ENCODE data around the gene TEDC1.
"Not testable (repeated sequence)": the region's sequence is repeated elsewhere in the genome, so short reads cannot be mapped to it uniquely, and the experiment has no call there.

The TEDC1 gene

DNA sequence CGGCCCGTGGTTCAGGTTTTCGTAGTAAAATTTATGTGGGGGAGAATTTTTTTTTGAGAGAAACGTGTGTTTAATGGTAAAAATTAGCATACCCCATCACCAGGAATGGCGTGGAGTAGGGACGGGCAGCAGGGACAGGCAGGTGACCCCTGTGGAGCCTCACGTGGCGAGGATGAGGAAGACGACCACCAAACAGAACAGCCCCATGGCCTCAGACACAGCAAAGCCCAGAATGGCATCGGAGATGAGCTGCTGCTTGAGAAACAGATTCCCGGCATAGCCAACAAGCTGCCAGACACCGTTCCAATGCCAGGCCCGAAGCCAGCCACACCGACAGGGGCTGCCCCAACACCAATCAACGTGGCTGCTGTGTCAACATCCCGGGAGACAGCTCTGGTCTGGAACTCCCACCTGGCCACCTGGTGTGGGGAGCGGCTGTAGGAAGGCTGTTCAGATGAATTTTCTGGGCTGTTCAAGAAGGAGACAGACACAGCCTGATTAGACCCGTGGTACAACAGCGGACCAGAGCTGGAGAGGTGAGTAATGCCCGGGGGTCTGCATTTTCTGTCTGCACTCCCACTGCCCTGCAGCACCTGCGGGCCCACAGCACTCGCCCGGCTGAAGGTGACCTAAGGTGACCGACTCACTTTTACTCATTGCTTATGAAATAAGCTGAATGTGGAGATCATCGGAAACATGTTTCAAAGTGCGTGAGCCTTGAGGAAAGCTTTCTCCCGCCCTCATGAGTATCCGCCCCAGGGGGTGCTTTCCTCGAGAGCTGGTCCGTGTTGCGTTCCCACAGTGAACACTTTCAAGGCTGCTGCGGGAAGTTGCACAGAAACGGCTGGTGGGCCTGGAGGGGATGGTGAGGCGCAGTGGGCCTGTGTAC lies 45.9 kb downstream of the TEDC1 start:
- H3K36me3 ChIP-seq (ENCODE audit: insufficient read depth, low read length): no peaks in the 10 kb centered on the region
- H3K4me3 ChIP-seq (ENCODE audit: low read length): no peak overlapping the region
- no peak overlapping the region for H2AFZ ChIP-seq (ENCODE audit: low read depth, low read length)
- H3K27me3 ChIP-seq (ENCODE audit: insufficient read depth, low read length): peaks cover 24% of the 10 kb centered on the region
- H3K9me3 ChIP-seq (ENCODE audit: low read length): no peaks in the 10 kb centered on the region
- H3K4me1 ChIP-seq (ENCODE audit: insufficient read depth, low read length): no peaks in the 10 kb centered on the region

DNA sequence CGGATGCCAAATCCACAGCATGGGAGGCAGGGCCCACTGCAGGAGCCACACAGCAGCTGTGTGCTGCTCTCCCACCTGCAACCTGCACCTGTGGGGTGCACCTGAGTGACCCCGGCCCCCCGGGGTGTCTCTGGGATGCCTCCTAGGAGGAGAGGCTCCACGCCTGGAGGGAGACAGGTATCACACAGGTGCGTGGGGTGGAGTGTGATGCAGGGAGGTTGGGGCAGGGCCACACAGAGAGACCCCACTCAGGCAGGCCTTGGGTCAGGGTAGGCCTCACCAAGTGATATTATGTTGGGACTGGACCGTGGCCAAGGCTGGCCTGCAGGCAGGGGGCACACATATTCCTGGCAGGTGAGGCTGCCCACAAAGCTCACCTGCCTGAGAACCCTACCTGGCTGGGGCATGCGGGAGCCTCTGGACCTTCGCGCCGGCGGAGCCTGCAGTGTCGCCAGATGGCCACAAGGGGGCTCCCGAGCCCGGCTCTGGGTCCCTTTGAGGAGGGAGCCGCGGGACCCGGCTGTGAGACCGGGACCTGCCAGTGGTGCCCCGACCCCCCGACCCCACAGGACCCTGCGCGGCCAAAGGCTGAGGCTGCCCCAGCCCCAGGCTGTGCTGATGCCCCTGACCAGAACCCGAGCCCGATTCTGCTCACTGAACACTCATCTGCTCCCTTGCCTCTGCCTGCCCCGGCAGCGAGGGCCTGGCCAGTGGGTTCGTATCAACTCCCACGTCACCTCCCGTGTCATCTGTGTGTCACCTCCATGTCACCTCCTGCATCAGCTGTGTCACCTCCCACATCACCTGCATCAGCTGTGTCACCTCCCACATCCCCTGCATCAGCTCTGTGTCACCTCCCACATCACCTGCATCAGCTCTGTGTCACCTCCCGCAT lies 46.8 kb downstream of the TEDC1 start:
- Histone ChIP-seq H3K4me3 (ENCODE audit: low read length) (no peak overlapping the region), H2AFZ (ENCODE audit: low read depth, low read length) (no peak overlapping the region), H3K36me3 (ENCODE audit: insufficient read depth, low read length) (no peaks in the 10 kb centered on the region), H3K9me3 (ENCODE audit: low read length) (no peaks in the 10 kb centered on the region), H3K27me3 (ENCODE audit: insufficient read depth, low read length) (peaks cover 24% of the 10 kb centered on the region), H3K4me1 (ENCODE audit: insufficient read depth, low read length) (no peaks in the 10 kb centered on the region)

DNA sequence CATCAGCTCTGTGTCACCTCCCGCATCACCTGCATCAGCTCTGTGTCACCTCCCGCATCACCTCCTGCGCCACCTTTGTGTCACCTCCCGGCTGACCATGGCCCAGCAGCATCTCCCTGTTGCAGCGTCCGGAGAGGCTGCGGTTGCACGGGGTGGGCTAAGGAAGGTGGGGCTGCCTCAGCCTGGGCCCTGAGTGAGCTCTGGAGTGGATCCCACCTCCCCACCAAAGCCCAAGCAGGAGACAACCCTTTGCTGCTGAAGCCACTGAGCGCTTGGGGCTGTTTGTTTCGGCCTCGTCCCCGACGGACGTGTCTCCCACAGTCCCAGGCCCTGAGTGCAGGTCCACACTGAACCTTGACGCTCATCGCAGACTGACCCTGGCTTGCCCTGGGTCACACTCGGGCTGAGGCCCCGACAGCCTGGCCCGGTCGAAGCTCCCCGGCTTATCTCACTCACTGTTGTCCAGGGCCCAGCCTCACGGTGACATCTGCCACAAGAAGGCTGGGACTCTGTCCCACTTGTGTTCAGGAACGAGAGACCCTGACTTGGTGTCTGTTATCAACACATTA lies 47.5 kb downstream of the TEDC1 start:
- peaks cover 22% of the 10 kb centered on the region for H3K27me3 ChIP-seq (ENCODE audit: insufficient read depth, low read length)
- H3K9me3 ChIP-seq (ENCODE audit: low read length): no peaks in the 10 kb centered on the region
- no peaks in the 10 kb centered on the region for H3K36me3 ChIP-seq (ENCODE audit: insufficient read depth, low read length)
- no peak overlapping the region for H2AFZ ChIP-seq (ENCODE audit: low read depth, low read length)
- H3K4me1 ChIP-seq (ENCODE audit: insufficient read depth, low read length): no peaks in the 10 kb centered on the region
- no peak overlapping the region for H3K4me3 ChIP-seq (ENCODE audit: low read length)

DNA sequence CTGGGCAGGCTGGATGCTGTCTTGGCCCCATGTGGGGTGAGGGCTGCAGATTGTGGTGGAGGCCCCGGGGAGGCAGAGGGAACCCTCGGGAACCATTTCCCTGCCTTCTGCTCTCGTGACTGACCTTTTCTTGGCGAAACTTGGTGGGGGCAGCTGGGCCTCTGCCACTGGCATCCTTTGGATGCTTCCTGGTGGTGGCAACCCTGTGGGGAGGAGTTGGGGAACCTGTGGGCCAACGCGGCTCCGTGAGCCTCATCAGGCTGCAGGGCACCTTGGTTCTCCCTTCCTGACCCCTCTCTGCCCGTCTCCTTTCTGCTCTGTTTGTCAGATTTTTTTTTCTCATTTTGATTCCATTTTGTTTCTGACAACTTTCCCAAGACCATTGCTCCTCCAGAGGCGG lies 49.8 kb downstream of the TEDC1 start:
- Histone ChIP-seq H3K4me1 (ENCODE audit: insufficient read depth, low read length) (no peaks in the 10 kb centered on the region), H3K9me3 (ENCODE audit: low read length) (no peaks in the 10 kb centered on the region), H3K36me3 (ENCODE audit: insufficient read depth, low read length) (no peaks in the 10 kb centered on the region), H2AFZ (ENCODE audit: low read depth, low read length) (no peak overlapping the region), H3K27me3 (ENCODE audit: insufficient read depth, low read length) (peaks cover 11% of the 10 kb centered on the region), H3K4me3 (ENCODE audit: low read length) (no peak overlapping the region)

DNA sequence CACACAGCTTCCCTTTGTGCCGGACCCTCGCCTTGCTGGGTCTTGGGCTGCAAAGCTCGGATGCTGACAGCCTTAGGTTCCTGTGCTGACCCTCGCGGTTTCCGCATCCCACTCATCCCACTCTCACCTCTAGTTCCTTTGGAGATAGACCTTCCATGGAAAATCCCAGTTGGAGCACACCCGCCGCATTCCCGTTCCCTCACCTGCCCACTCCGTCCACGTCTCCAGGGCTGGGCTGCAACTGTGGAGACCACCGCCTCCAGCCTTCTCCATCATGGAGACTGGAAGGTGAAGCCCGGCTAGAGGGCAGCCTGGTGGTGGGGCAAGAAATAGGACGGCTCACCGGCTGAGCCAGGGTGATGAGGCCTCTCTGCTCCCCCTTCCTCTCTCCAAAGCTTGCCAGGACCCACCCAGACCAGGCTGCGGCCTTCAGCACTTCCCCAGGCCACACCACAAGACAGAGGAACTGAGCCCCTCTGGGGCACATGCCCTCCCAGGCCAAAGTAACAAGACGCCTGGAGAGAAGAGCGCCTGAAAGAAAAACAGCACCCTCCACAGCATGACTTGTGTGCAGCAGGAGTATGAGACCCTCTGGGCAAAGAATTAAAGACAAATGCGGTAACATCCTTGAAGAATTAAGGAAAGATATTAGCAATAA lies 50.3 kb downstream of the TEDC1 start:
- Histone ChIP-seq H2AFZ (ENCODE audit: low read depth, low read length) (no peak overlapping the region), H3K27me3 (ENCODE audit: insufficient read depth, low read length) (peaks cover 8% of the 10 kb centered on the region), H3K4me1 (ENCODE audit: insufficient read depth, low read length) (no peaks in the 10 kb centered on the region), H3K36me3 (ENCODE audit: insufficient read depth, low read length) (no peaks in the 10 kb centered on the region), H3K4me3 (ENCODE audit: low read length) (no peak overlapping the region), H3K9me3 (ENCODE audit: low read length) (no peaks in the 10 kb centered on the region)

DNA sequence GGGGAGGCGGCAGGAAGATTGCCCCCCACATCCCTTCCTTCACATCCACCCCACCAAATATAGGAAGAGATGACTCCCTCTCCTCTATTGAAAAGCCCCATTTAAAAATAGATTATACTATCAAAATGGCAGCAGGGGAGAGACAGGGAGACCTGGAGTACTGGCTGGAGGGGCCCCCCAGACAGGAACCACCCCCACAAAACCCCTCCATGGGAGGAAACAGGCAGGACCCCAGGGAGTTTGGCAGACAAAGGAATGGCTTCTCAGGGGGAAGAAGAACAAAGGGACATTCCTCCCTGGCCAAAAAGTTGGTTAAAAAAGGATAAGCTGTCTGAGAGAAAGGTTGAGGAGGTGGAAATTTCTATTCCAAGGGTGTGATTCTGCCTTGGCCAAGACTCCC lies 54.6 kb downstream of the TEDC1 start:
- not testable (repeated sequence) for H3K4me1 ChIP-seq (ENCODE audit: insufficient read depth, low read length); H3K36me3 ChIP-seq (ENCODE audit: insufficient read depth, low read length); H3K4me3 ChIP-seq (ENCODE audit: low read length); H2AFZ ChIP-seq (ENCODE audit: low read depth, low read length); H3K9me3 ChIP-seq (ENCODE audit: low read length); H3K27me3 ChIP-seq (ENCODE audit: insufficient read depth, low read length)

DNA sequence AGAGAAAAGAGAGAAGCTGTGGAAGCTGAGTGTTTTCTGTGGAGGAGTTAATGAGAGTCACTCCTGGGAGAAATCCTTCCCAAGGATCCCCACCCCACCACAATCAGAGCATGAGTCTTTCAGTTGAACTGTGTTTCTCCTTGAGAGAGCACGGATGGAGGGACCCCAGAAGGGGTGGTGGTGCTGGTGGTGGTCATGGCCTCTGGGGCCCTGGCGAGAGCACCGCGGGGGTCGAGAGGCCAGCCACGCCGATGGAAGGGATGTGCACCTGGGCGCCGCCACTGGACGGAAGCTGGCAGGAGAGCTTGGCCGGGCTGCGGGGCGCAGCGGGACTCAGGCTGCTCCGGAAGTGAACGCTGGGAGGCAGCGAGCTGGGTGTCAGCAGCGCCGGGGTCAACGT lies 55.4 kb downstream of the TEDC1 start:
- H3K4me3 ChIP-seq (ENCODE audit: low read length); H3K36me3 ChIP-seq (ENCODE audit: insufficient read depth, low read length); H3K27me3 ChIP-seq (ENCODE audit: insufficient read depth, low read length); H3K4me1 ChIP-seq (ENCODE audit: insufficient read depth, low read length); H3K9me3 ChIP-seq (ENCODE audit: low read length); H2AFZ ChIP-seq (ENCODE audit: low read depth, low read length): not testable (repeated sequence)

DNA sequence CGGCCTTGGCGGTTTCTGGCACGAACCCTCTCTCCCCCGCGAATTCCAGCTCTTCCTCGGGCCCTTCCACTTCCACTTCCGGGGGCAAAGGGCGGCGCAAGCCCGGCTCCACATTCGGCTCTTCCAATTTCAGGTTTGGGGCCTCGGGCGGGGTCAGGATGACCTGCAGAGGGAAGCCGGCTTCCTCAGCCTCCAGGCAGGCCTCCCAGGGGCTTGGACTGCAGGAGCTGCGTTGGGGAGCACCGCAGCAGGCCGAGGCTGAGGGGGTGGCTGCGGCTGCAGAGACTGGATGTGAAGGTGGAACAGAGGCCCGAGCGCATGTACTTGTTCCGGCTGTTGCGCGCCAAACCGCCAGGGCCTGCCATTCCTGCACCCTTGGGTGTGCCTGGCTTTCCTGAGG lies 56.0 kb downstream of the TEDC1 start:
- H3K4me1 ChIP-seq (ENCODE audit: insufficient read depth, low read length); H3K9me3 ChIP-seq (ENCODE audit: low read length); H3K36me3 ChIP-seq (ENCODE audit: insufficient read depth, low read length); H3K4me3 ChIP-seq (ENCODE audit: low read length); H3K27me3 ChIP-seq (ENCODE audit: insufficient read depth, low read length); H2AFZ ChIP-seq (ENCODE audit: low read depth, low read length): not testable (repeated sequence)

DNA sequence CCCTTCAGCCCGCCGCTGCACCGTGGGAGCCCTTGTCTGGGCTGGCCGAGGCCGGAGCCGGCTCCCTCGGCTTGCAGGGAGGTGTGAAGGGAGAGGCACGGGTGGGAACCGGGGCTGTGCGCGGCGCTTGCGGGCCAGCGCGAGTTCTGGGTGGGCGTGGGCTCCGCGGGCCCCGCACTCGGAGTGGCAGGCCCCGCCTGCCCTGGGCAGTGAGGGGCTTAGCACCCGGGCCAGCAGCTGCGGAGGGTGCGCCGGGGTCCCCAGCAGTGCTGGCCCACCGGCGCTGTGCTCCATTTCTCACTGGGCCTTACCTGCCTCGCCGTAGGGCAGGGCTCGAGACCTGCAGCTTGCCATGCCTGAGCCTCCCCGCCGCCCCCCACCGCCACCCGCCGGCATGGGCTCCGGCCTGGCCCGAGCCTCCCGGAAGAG lies 56.7 kb downstream of the TEDC1 start:
- peaks cover 3% of the 10 kb centered on the region for H3K9me3 ChIP-seq (ENCODE audit: low read length)

More for the DNA sequence above, 56.7 kb downstream of the TEDC1 start:
- H3K27me3 ChIP-seq (ENCODE audit: insufficient read depth, low read length): peaks cover 11% of the 10 kb centered on the region
- H3K4me3 ChIP-seq (ENCODE audit: low read length): no peak overlapping the region
- no peaks in the 10 kb centered on the region for H3K36me3 ChIP-seq (ENCODE audit: insufficient read depth, low read length)
- H2AFZ ChIP-seq (ENCODE audit: low read depth, low read length): no peak overlapping the region
- no peaks in the 10 kb centered on the region for H3K4me1 ChIP-seq (ENCODE audit: insufficient read depth, low read length)

All from neuron (in vitro differentiated cells).